GM12878 (cell line): ENCODE results near the gene PIK3C2B. TPM values are rescaled to one million over a fixed set of nuclear protein-coding genes. Genes with fewer than 3 reads are reported as not detected.

Experiments
- ATAC-seq: fragments of 200-7000 bp; cut with Tn5 transposase; 3 replicates; pipeline ENCODE4 v1.9.1; 2020; ENCODE audit warnings: mild to moderate bottlenecking, moderate library complexity
- BruUV-seq: library from RNA; stranded (reverse); fragments of 400-500 nt; replicated peaks from 2 replicates; lab custom pipeline; 2021; lab: Mats Ljungman, UMichigan
- CTCF ChIA-PET: fragments of 300-600 bp; sonication (Branson Sonifier 250); formaldehyde crosslinking; extraction: SDS; loops from one replicate; lab custom pipeline; 2021; ENCODE audit warnings: inconsistent platforms; lab: Yijun Ruan, JAX
- POLR2A ChIA-PET: fragments of 350-600 bp; formaldehyde crosslinking; extraction: SDS; loops from one replicate; lab custom pipeline; 2021; ENCODE audit warnings: inconsistent platforms; lab: Charles Lee
- RAD21 ChIA-PET: fragments of 300-600 bp; sonication (Branson Sonifier 250); formaldehyde crosslinking; loops from one replicate; lab custom pipeline; 2023; ENCODE audit warnings: antibody characterized with exemption; ENCODE audit not compliant: unreplicated experiment; lab: Charles Lee
- SMC1A ChIA-PET: fragments of 300-600 bp; sonication (Branson Sonifier 250); formaldehyde crosslinking; loops from one replicate; lab custom pipeline; 2023; ENCODE audit not compliant: unreplicated experiment, uncharacterized antibody; lab: Charles Lee
- DNase-seq: peaks from one replicate; pipeline ENCODE4 v3.0.0-alpha.2; 2011; ENCODE audit warnings: low read depth, low spot score
- FAIRE-seq: peaks from 3 replicates; lab custom pipeline; 2011; peaks lifted over from hg19 to GRCh38; lab: Jason Lieb, UNC
- H2AFZ ChIP-seq: 2 replicates; pipeline ENCODE4 v1.6.0; 2011; ENCODE audit warnings: low read depth, low read length, control low read depth; ENCODE audit not compliant: control insufficient read depth
- H3K27ac ChIP-seq: 2 replicates; pipeline ENCODE4 v1.5.1; 2011; ENCODE audit warnings: control low read depth; ENCODE audit not compliant: control insufficient read depth, insufficient read depth
- H3K27me3 ChIP-seq, 2 experiments: replicated peaks in 1 of 2; 2 replicates each; pipeline versions ENCODE4 v1.6.0 to v1.6.1; 2011; ENCODE audit warnings: low read length in 1 of 2; ENCODE audit not compliant: control insufficient read depth in 2 of 2, insufficient read depth in 2 of 2
- H3K36me3 ChIP-seq, 2 experiments: 2 replicates each; pipeline ENCODE4 v1.5.1; 2011; ENCODE audit warnings: low read length in 1 of 2; ENCODE audit not compliant: control insufficient read depth in 2 of 2, insufficient read depth in 2 of 2
- H3K4me1 ChIP-seq: 2 replicates; pipeline ENCODE4 v1.6.1; 2011; ENCODE audit warnings: mild to moderate bottlenecking, low read length, moderate library complexity, mixed read lengths; ENCODE audit not compliant: control insufficient read depth, insufficient read depth
- H3K4me2 ChIP-seq: 2 replicates; pipeline ENCODE4 v1.6.0; 2011; ENCODE audit warnings: control low read depth; ENCODE audit not compliant: control insufficient read depth, insufficient read depth
- H3K4me3 ChIP-seq: fragments of 200-600 bp; sonication (generic); 2 replicates; pipeline ENCODE4 v1.5.1; 2016
- H3K79me2 ChIP-seq: 2 replicates; pipeline ENCODE4 v1.6.0; 2011; ENCODE audit warnings: low read length; ENCODE audit not compliant: control insufficient read depth, insufficient read depth
- H3K9ac ChIP-seq: 2 replicates; pipeline ENCODE4 v1.8.0; 2011; ENCODE audit warnings: low read length, control low read depth, mixed read lengths; ENCODE audit not compliant: control insufficient read depth, insufficient read depth
- H3K9me3 ChIP-seq: replicated peaks from 3 replicates; pipeline ENCODE4 v1.5.1; 2011; ENCODE audit warnings: mild to moderate bottlenecking, low read length; ENCODE audit not compliant: control insufficient read depth, insufficient read depth
- H4K20me1 ChIP-seq: 2 replicates; pipeline ENCODE4 v1.6.0; 2011; ENCODE audit not compliant: control insufficient read depth, insufficient read depth
- ATF3 ChIP-seq: IDR thresholded peaks from 2 replicates; pipeline ENCODE4 v1.6.1; 2011; ENCODE audit warnings: low read depth, mild to moderate bottlenecking, low read length, moderate library complexity, borderline replicate concordance; ENCODE audit errors: extremely low read depth
- BMI1 ChIP-seq: fragments of 450-650 bp; IDR thresholded peaks from 2 replicates; pipeline ENCODE4 v1.6.1; 2016; ENCODE audit warnings: mild to moderate bottlenecking, moderate library complexity, borderline replicate concordance
- IRF4 ChIP-seq: IDR thresholded peaks from 2 replicates; pipeline ENCODE4 v1.6.1; 2011; ENCODE audit warnings: low read depth, low read length
- MTA3 ChIP-seq: IDR thresholded peaks from 2 replicates; pipeline ENCODE4 v1.6.1; 2012; ENCODE audit warnings: low read length, inconsistent platforms, borderline replicate concordance
- NFYA ChIP-seq: IDR thresholded peaks from 2 replicates; pipeline ENCODE4 v1.6.1; 2011; ENCODE audit warnings: low read depth, mild to moderate bottlenecking, low read length, improper control_type of control experiment, borderline replicate concordance
- PKNOX1 ChIP-seq: fragments of 450-650 bp; IDR thresholded peaks from 2 replicates; pipeline ENCODE4 v1.6.1; 2016; ENCODE audit warnings: mild to moderate bottlenecking
- PML ChIP-seq: IDR thresholded peaks from 2 replicates; pipeline ENCODE4 v1.6.1; 2012; ENCODE audit warnings: low read length, inconsistent platforms
- RB1 ChIP-seq: fragments of 450-650 bp; formaldehyde crosslinking; IDR thresholded peaks from 2 replicates; pipeline ENCODE4 v1.6.1; 2017; ENCODE audit warnings: mild to moderate bottlenecking, borderline replicate concordance
- REST ChIP-seq: IDR thresholded peaks from 2 replicates; pipeline ENCODE4 v1.6.1; 2012; ENCODE audit warnings: mild to moderate bottlenecking, low read depth, low read length
- SREBF1 ChIP-seq: IDR thresholded peaks from 2 replicates; pipeline ENCODE4 v1.6.1; 2012; ENCODE audit warnings: mild to moderate bottlenecking, low read length
- ZBED1 ChIP-seq: IDR thresholded peaks from 2 replicates; pipeline ENCODE4 v1.6.1; 2016; ENCODE audit warnings: borderline replicate concordance
- ZSCAN29 ChIP-seq: fragments of 450-650 bp; IDR thresholded peaks from 2 replicates; pipeline ENCODE4 v1.6.1; 2017; ENCODE audit warnings: mild to moderate bottlenecking, moderate library complexity
- ZZZ3 ChIP-seq: IDR thresholded peaks from 2 replicates; pipeline ENCODE4 v1.6.1; 2011; ENCODE audit warnings: low read depth; ENCODE audit not compliant: control insufficient read depth, insufficient read length
- WGBS: methylation state at CpG from one replicate; pipeline ENCODE4 v1.1.6; 2016; ENCODE audit warnings: low lambda C conversion rate; ENCODE audit not compliant: insufficient replicate concordance, insufficient coverage; ENCODE audit errors: missing lambda C conversion rate; 5-methylcytosine and 5-hydroxymethylcytosine counted together
- in situ Hi-C: fragments of 300-500 bp; cut with MboI; formaldehyde crosslinking; loops from 9 replicates; pipeline ENCODE4 v1.14.3; 2018; ENCODE audit warnings: mixed read lengths
- intact Hi-C: fragments of 100-400 bp; cut with micrococcal nuclease; formaldehyde crosslinking; loops from one replicate; pipeline ENCODE4 v1.14.2; 2022; ENCODE audit not compliant: unreplicated experiment
- polyA plus RNA-seq, 11 experiments: library from polyadenylated mRNA; depleted of rRNA in 4 of 11; unstranded in 6 of 11; stranded (reverse) in 5 of 11; fragments of >200 nt; fragmentation: Nextera tagmentation in 4 of 11; fragmentation: Illumina TruSeq in 1 of 11; extraction: Ambion mirVana in 4 of 11; extraction: Trizol in 1 of 11; gene quantifications; 1 replicate in 1 of 11; 2 replicates in 10 of 11; pipeline versions ENCODE4 v1.2.1 to v1.2.3, GENCODE V29; 2011 to 2016; ENCODE audit warnings: inconsistent platforms in 2 of 11, missing spikeins in 2 of 11, low read depth in 1 of 11
- total RNA-seq, 4 experiments: library from RNA; depleted of rRNA in 3 of 4; stranded (reverse); fragments of >200 nt in 3 of 4; fragmentation: Illumina TruSeq in 1 of 4; extraction: Trizol in 1 of 4; gene quantifications; 2 replicates each; pipeline versions ENCODE4 v1.2.1 to v1.2.3, GENCODE V29; 2013 to 2021

PIK3C2B gene
- total and polyA plus RNA-seq, 10 of the 15 experiments (the other 5 are each of a cell fraction or from before 2014, with no cell fraction given) = 2.2 to 38.1 (median 11.4) TPM

GRCh38 chr1:204463125-204464060 lies 31.2 kb downstream of the PIK3C2B start:
- in situ Hi-C loops = no loop called here
- POLR2A ChIA-PET = interaction anchor here (0.7 to 2.5 kb wide), 5 partner anchors 9 to 134 kb away, joined by 3 to 8 read pairs (median 4); partner anchors contain the start of gene PIK3C2B
- intact Hi-C loops = no loop called here

More at GRCh38 chr1:204463125-204464060, 31.2 kb downstream of the PIK3C2B start:
- Histone ChIP-seq H4K20me1 (no peaks in the 10 kb centered on the region), H3K9ac (no peak overlapping the region), H3K4me1 (peaks cover 60% of the 10 kb centered on the region), H3K79me2 (no peaks in the 10 kb centered on the region), H2AFZ (no peak overlapping the region), H3K27me3 (no peaks in the 10 kb centered on the region), H3K9me3 (no peaks in the 10 kb centered on the region), H3K36me3 (peaks cover 10 to 11% of the 10 kb centered on the region in 2 experiments), H3K27ac (no peak overlapping the region), H3K4me3 (no peak overlapping the region), H3K4me2 (no peak overlapping the region)
- ChIA-PET CTCF (interaction anchor here (0.9 to 51.8 kb wide), 4 partner anchors 17 to 32 kb away, joined by 3 to 2021 read pairs (median 10); partner anchors contain the start of gene PIK3C2B), SMC1A (interaction anchor here (0.7 to 7.8 kb wide), 9 partner anchors 10 to 39 kb away, joined by 3 to 91 read pairs (median 6); partner anchors contain the start of gene PIK3C2B), RAD21 (interaction anchor here (1.2 to 2.9 kb wide), 5 partner anchors 10 to 34 kb away, joined by 3 to 18 read pairs (median 3); partner anchors contain the start of gene PIK3C2B)
- ATAC-seq (no peak), DNase-seq (no peak), FAIRE-seq (no peak)
- TF ChIP-seq BMI1 (no peak), IRF4 (no peak), PKNOX1 (no peak), MTA3 (no peak), RB1 (no peak), ZSCAN29 (no peak), ZBED1 (no peak), ZZZ3 (no peak), NFYA (no peak), PML (no peak), SREBF1 (no peak), ATF3 (no peak), REST (no peak)
- WGBS = 62% methylated on average over 10 of the region's 10 CpGs
- no TSS peak for BruUV-seq
